Breast epithelium (tissue), 3 donors: ENCODE measurements around the gene DAPK1.

Experiments
- CTCF ChIP-seq, 3 donors: fragments of 450-650 bp; IDR thresholded peaks; one replicate each; pipeline ENCODE4 v1.5.1; 2016 to 2017; ENCODE audit warnings: antibody characterized with exemption in 3 of 3, mild to moderate bottlenecking in 3 of 3, moderate library complexity in 3 of 3
- POLR2A ChIP-seq: fragments of 450-650 bp; IDR thresholded peaks from one replicate; pipeline ENCODE4 v1.6.1; 2016; ENCODE audit warnings: antibody characterized with exemption, mild to moderate bottlenecking, moderate library complexity
- POLR2AphosphoS5 ChIP-seq, 3 donors: sonication (generic); formaldehyde crosslinking; IDR thresholded peaks; one replicate each; pipeline ENCODE4 v1.6.1; 2017; ENCODE audit warnings: antibody characterized with exemption in 3 of 3

DNA sequence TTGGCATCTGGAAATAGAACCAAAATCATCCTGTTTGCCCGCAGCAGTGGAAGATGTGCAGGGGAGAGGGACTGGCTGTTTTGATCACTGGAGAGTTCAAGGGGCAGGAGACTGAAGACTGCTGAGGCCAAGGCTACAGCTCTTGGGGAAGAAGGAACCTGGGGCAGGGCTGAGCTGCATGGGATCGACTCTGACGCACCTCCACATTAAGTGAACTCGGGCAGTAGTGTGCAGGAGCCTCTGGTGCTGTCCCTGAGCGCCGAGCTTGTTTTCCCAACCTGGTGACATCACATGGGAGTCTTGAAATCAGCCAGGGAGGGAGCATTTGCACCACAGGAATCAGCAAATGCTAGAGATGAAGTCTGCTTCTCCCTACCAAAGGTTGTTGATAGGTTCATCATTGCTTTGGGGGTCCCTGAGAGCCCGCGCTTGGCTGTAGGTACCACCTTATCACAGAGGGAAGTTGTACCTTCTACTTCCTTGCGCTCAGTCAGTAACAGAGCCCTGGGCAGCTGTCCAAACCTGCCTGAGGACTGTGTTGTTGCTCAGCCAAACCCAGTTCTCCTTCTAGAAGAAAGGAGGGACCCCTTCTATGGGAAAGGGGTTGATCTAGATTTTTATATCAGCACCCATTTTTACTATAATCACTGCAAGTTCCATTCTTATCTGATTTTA is 175.9 kb downstream of the DAPK1 start:
- TF ChIP-seq CTCF (IDR thresholded peaks at IDR 0.05) (no peak), POLR2AphosphoS5 (IDR thresholded peaks at IDR 0.05) (no peak), POLR2A (no peak)
